Prostate gland (tissue), 2 donors: ENCODE results near the gene CLCN2.

Experiments
- CTCF ChIP-seq, 4 experiments: fragments of 200-600 bp in 2 of 4; fragments of 450-650 bp in 2 of 4; sonication (generic) in 2 of 4; IDR thresholded peaks; 1 replicate in 3 of 4; 2 replicates in 1 of 4; pipeline ENCODE4 v1.5.1; 2016 to 2019; ENCODE audit warnings: antibody characterized with exemption in 4 of 4, mild to moderate bottlenecking in 2 of 4, moderate library complexity in 2 of 4
- POLR2A ChIP-seq: fragments of 450-650 bp; IDR thresholded peaks from one replicate; pipeline ENCODE4 v1.6.1; 2016; ENCODE audit warnings: antibody characterized with exemption, mild to moderate bottlenecking
- POLR2AphosphoS5 ChIP-seq: sonication (generic); formaldehyde crosslinking; IDR thresholded peaks from one replicate; pipeline ENCODE4 v1.6.1; 2017; ENCODE audit warnings: antibody characterized with exemption

- TF ChIP-seq CTCF (IDR thresholded peaks at IDR 0.05) (no peak), POLR2A (no peak), POLR2AphosphoS5 (no peak)
Measured at GRCh38 chr3:184360929-184361531, 375 bp downstream of the CLCN2 start.
